GM06990 (cell line): Measurements from ENCODE around the gene MEGF11.
"Not testable (repeated sequence)": the region's sequence is repeated elsewhere in the genome, so short reads cannot be mapped to it uniquely, and the experiment has no call there.

Experiments
- DNase-seq: peaks from one replicate; pipeline ENCODE4 v3.0.0-alpha.2; 2011; ENCODE audit not compliant: insufficient read length; ENCODE audit errors: extremely low read depth
- H3K27me3 ChIP-seq: replicated peaks from 2 replicates; pipeline ENCODE4 v1.6.0; 2011; ENCODE audit warnings: low read length; ENCODE audit not compliant: control insufficient read depth, insufficient read depth
- H3K36me3 ChIP-seq: 2 replicates; pipeline ENCODE4 v1.5.1; 2011; ENCODE audit warnings: low read length; ENCODE audit not compliant: control insufficient read depth, insufficient read depth
- H3K4me3 ChIP-seq: replicated peaks from 2 replicates; pipeline ENCODE4 v1.5.1; 2011; ENCODE audit warnings: low read depth, mild to moderate bottlenecking, control low read depth, low read length
- TF ChIP-seq, protein P1 (sequence below): IDR thresholded peaks from 2 replicates; pipeline ENCODE4 v1.5.1; 2011; ENCODE audit warnings: low read length, control low read depth, mild to moderate bottlenecking, inconsistent platforms; ENCODE audit not compliant: insufficient read depth, poor library complexity, severe bottlenecking

MEGF11 gene

DNA sequence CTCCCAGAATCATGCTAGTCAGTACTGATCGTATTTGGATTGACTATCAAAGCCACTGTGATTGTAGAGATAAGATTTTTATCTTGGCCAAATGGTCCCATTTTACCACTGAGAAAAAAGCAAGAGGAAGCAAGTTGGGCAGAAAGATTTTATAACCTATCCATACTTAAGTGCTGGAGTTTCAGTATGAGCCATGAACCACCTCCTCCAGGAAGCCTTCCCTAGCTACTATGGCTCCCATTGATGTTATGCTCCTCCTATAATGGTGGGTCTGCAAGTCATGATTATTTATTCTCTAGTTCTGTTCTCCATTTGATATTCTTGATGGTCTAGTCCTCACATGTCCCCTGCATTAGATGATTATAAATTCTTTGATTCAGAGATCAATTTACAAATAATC, 6.6 kb downstream of the MEGF11 start:
- Histone ChIP-seq H3K27me3 (peaks cover 5% of the 10 kb centered on the region), H3K36me3 (no peaks in the 10 kb centered on the region), H3K4me3 (no peak overlapping the region)
- TF ChIP-seq, protein P1, sequence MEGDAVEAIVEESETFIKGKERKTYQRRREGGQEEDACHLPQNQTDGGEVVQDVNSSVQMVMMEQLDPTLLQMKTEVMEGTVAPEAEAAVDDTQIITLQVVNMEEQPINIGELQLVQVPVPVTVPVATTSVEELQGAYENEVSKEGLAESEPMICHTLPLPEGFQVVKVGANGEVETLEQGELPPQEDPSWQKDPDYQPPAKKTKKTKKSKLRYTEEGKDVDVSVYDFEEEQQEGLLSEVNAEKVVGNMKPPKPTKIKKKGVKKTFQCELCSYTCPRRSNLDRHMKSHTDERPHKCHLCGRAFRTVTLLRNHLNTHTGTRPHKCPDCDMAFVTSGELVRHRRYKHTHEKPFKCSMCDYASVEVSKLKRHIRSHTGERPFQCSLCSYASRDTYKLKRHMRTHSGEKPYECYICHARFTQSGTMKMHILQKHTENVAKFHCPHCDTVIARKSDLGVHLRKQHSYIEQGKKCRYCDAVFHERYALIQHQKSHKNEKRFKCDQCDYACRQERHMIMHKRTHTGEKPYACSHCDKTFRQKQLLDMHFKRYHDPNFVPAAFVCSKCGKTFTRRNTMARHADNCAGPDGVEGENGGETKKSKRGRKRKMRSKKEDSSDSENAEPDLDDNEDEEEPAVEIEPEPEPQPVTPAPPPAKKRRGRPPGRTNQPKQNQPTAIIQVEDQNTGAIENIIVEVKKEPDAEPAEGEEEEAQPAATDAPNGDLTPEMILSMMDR, result no peak
- DNase-seq, result no peak

DNA sequence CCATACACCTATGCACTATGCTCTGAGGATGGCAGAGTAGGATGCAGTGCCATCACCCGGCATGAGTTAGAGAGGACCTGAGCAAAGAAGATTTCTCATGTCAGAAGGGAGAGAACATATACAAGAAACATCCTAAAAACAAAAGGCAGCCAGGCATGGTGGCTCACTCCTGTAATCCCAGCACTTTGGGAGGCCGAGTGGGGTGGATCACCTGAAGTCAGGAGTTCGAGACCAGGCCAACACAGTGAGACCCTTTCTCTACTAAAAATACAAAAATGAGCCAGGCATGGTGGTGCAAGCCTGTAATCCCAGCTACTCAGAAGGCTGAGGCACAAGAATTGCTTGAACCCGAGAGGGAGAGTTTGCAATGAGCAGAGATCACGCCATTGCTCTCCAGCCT, 7.7 kb downstream of the MEGF11 start:
- not testable (repeated sequence) for H3K27me3 ChIP-seq, H3K36me3 ChIP-seq, DNase-seq, H3K4me3 ChIP-seq

DNA sequence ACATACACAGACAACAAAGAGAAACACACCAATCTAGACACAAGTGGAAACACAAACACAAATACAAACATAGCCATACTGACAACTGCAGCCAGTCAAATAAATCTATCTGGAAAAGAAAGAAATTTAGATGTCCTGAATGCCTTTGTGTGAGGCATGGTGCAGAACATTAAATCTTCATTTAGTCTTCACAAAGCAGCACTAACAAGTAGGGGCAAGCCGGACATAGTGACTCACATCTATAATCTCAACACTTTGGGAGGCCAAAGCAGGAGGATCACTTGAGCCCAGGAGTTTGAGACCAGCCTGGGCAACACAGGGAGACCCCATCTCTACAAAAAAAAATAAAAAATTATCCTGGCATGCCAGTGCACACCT, 11.7 kb downstream of the MEGF11 start:
- Histone ChIP-seq H3K36me3 (no peaks in the 10 kb centered on the region), H3K4me3 (no peak overlapping the region), H3K27me3 (peaks cover 1% of the 10 kb centered on the region; the same call in 1 of the 2 replicates)
- no peak for DNase-seq
- TF ChIP-seq, protein P1, result no peak

DNA sequence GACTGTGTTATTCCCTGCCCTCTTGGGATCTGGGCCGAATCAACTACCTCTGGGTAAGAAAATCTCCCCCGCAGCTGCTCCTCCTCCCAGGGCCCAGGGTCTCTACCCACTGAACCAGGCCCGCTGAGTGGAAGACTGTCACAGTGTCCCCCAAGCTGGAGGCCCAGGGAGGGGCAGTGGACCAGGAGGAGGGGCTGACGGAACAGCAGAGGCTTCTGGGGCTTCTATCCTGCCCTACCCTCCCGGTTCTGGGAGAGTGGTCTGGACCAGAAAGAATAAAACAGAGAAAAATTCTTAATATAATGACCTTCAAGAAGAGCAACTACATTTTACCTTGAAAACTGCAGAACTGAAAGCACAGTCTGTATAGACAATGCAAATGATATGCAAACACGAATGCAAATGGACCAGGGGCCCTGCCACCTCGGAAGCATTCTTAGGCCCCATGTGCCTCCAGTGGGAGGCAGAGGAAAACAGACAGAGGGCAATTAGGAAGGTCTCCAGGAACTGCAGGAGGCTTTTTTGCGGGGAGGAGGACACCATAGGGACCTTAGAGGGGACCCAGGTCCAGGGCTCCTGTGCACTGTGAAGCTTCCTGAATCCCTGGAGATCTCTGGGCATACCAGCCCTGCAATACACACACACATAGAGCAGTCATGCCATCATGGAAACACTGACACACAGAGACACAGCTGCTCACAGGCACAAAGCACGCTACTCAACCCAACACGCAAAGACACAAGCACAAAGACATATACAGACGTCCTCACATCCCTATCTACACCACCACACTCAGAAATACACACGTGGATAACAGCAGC, 12.3 kb downstream of the MEGF11 start:
- no peak for DNase-seq
- Histone ChIP-seq H3K36me3 (no peaks in the 10 kb centered on the region), H3K27me3 (peaks cover 1% of the 10 kb centered on the region; the same call in 1 of the 2 replicates), H3K4me3 (no peak overlapping the region)
- TF ChIP-seq, protein P1, result no peak

DNA sequence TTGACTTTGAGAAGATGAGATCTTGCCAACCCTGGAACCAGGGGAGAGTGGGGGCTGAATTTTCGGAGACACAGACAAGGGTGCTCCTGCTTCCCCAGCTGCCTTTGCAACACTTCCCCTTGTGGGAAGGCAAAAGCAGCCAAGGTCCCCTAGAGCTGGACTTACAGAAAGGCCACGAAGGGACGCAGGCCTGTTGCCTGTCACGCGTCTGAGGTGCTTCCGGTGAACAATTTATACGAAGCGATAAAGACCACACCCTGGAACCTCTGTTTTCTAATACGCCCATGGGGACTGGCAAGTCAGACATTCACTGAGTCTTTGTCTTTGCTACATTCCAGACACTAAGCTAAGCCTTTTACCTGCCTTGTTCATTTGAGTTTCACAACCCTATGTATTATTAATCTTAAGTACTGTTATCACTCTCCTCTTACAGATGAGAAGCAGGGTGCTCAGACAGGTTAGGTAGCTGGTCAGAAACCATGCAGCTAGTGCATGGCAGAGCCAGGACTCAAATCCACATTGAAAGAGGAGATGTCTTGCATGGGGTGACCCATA, 13.2 kb downstream of the MEGF11 start:
- TF ChIP-seq, protein P1, result no peak
- no peak for DNase-seq
- Histone ChIP-seq H3K36me3 (no peaks in the 10 kb centered on the region), H3K27me3 (peaks cover 1% of the 10 kb centered on the region; the same call in 1 of the 2 replicates), H3K4me3 (no peak overlapping the region)

DNA sequence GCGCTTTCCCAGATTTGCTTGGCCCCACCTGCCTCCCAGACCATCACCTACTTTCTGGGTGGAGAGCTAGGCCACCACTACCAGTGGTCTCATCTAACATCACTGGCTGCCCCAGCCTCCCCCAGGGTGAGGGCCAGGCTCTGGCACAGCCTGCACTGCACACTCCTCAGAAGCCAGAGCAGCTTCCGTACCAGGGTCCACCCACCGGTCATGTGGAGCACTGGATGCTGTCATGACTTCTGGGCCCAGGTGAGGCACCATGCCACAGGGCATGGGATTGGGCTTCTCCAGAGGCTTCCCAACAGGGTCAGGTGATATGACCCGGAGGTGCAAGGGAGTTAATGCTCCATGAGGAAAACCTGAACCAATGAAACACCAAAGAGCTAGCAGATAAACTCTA, 14.0 kb downstream of the MEGF11 start:
- Histone ChIP-seq H3K4me3 (no peak overlapping the region), H3K36me3 (no peaks in the 10 kb centered on the region), H3K27me3 (no peaks in the 10 kb centered on the region; the same call in 1 of the 2 replicates)
- no peak for DNase-seq
- TF ChIP-seq, protein P1, result no peak
